Ramos (cell line): ENCODE measurements around the gene HOXA10.

Source experiments
- in situ Hi-C: fragments of 300-500 bp; cut with MboI; formaldehyde crosslinking; loops from one replicate; pipeline ENCODE4 v1.14.3; 2022; ENCODE audit warnings: low sequenced_read_pairs; ENCODE audit not compliant: unreplicated experiment

HOXA10 gene

GRCh38 chr7:27194002-27194352 is 19.9 kb upstream of the HOXA10 start:
- in situ Hi-C loops: loop anchor here (10.0 kb wide), 1 partner anchor 901 kb away; no protein-coding TSS in a partner anchor

DNA sequence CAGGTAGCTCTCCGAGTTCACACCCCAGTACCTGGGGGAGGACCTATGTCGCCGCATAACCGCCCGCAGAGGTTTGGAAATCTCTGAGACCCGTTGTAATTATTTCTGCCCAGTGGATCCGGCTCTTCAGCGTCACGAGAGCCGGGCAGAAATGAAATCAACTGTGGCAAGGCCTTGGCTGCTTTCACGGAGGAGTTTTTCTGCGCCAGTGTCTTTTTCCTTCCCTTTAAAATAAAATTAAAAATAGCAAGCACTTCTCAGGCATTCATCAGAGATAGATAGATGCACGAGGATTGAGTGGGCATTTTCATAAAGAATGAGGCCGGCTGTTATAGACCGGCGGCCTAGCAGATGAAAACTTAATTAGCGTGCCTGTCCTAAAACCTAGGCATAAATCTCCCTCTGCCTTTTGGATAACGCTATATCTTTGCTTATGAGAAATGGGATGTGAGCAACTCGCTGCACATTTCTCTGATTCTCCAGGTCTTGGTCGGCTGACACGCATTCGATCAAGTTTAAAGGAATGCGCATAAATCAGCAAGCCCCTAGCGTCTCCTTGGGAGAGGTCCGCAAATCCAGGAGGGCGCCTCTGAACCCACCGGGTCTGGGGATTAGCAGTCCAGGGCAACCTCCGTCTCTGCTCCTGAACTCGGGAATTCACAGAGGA is 19.3 kb upstream of the HOXA10 start:
- in situ Hi-C loops: loop anchor here (10.0 kb wide), 1 partner anchor 901 kb away; no protein-coding TSS in a partner anchor

DNA sequence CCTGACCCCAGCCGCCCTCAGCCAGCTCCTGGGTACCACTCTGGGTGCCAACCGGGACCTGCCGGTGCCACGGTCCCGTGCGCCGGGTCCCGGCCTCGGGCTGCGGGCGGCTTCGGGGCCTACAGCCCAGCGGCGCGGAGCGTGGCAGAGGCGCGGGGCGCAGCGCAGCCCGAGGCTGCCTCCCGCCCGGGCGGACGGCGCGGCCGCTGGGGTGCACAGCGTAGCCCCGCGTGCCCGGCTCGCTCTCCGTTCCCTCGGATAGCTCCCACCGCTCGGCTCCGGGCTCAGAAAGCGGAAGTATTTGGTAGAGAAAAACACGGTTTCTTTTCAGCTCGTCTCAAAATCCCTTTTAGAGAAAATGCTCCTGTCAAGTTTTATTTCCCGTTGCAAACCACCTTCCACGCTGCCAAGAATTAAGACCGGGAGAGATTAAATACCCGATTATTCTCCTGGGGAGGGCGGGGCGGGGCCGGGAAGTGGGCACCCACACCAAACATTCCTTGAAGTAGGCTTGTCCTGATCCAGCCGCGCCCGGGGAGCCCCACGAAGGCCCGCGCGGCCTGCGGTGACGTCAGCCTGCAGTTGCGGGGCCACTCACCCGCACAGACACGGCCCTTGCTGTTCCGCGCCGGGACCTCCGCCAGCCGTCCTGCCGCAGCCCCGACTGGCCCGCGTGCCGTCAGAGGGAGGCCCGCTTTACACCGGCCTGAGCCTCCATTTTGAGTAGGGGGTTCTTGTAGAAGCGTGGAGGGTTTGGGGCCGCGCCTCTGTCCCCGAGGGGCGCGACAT is 18.6 kb upstream of the HOXA10 start:
- in situ Hi-C loops: loop anchor here (10.0 kb wide), 1 partner anchor 902 kb away; no protein-coding TSS in a partner anchor

DNA sequence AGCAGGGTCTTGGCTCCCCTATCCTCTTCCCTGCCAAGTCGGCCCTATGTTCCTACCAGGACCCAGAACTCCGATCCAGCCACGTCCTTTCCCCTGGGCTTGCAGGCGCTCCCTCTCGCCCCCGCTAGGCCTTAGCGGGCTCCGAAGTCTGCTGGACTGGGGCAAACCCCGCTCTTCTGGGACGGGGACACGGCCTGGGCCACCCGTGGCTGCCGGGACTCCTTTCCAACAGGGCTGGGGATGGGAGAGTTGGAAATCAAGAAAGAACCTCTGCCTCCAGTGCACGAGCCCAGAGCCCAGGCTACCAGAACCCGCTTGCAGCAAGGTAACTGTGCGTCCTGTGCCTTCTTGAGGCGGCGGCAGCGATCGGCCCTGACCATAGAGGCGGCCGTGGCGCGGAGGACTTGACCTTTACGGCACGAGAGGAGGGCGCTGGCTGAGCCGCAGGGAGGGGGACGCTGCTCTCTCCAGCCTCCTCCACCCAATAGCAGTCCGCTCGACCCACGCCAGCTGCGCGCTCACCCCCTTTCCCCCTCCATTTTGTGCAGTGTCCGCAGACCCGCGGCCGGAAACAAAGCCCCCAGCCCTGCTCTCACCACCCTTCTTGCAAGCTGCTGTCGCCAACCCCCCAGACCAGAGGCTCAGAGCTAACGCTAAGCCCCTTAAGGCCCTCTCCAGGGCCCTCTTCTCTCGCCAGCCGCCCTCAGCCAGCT is 17.9 kb upstream of the HOXA10 start:
- in situ Hi-C loops: loop anchor here (10.0 kb wide), 1 partner anchor 903 kb away; no protein-coding TSS in a partner anchor

GRCh38 chr7:27191161-27191731 is 17.1 kb upstream of the HOXA10 start:
- in situ Hi-C loops: loop anchor here (10.0 kb wide), 1 partner anchor 904 kb away; no protein-coding TSS in a partner anchor

DNA sequence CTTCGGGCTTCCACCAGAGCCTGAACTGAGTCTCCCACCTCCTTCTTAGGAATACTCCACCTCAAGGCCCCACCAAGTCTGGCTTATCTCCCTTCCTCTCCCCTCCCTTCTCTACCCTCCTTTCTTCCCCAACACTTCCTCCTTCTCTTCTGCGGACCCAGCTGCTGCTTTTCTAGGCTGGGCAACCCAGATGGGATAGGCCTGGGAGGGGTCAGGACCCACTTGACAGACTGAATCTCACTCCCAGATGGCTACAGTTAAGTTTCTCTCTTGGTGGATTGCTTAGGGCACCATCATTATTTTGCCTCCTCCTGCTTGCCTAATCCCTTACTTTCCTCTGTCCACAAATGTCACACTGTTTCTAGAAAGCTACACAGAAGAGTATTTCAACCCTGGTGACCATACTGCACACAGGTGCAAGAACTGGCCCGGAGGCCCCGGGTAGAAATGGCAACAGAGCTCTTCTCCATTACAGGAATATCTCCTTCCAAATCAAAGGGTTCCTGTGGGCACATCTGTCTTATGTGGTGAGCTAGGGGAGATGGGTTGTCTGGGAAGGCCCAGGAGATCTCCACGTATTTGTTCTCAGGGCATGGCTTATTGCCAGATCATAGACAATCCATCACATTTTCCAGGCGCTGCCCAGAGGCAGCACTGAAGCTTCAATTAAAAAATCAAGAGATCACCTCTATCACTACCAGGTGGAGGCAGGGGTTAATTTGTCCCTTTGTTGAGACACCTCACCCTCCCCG is 16.1 kb upstream of the HOXA10 start:
- in situ Hi-C loops: loop anchor here (10.0 kb wide), 1 partner anchor 905 kb away; no protein-coding TSS in a partner anchor

DNA sequence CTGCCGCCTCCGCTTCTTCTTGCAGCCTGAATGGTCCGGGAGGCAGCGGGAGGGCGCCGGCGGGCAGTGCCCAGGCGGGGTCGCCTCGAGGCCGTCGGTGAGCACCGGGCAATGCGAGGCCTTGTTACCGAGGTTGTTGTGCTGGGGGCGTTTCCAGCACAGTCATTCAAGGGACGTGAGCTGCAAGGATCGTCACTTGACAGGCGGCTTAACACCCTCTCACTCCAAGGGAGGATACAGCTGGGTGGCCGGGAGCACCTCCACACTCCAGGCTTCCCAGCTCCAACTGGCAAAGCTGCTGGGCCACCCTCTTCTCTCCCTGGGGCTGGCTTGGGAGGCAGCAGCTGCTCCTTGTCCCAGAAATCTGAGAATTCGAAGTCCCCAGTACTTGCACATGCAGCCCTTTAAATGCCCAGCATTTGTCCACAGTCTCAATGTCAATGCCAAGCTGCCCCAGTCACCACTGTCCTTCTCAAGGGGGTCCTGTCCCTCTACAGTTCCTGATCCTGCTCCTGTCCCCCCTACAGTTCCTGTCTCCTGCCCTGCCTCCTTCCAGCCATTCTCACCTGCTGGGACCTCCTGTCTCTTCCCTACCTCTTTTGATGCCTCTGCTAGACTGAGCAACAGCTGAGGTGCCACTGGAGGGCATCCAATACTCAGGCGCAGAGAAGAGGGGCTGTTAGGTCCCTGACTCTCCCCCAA is 15.3 kb upstream of the HOXA10 start:
- in situ Hi-C loops: no loop called here

GRCh38 chr7:27188386-27189294 is 14.5 kb upstream of the HOXA10 start:
- in situ Hi-C loops: no loop called here

GRCh38 chr7:27187475-27188385 is 13.6 kb upstream of the HOXA10 start:
- in situ Hi-C loops: no loop called here

GRCh38 chr7:27186668-27187474 is 12.8 kb upstream of the HOXA10 start:
- in situ Hi-C loops: no loop called here

GRCh38 chr7:27185854-27186667 is 11.9 kb upstream of the HOXA10 start:
- in situ Hi-C loops: no loop called here

DNA sequence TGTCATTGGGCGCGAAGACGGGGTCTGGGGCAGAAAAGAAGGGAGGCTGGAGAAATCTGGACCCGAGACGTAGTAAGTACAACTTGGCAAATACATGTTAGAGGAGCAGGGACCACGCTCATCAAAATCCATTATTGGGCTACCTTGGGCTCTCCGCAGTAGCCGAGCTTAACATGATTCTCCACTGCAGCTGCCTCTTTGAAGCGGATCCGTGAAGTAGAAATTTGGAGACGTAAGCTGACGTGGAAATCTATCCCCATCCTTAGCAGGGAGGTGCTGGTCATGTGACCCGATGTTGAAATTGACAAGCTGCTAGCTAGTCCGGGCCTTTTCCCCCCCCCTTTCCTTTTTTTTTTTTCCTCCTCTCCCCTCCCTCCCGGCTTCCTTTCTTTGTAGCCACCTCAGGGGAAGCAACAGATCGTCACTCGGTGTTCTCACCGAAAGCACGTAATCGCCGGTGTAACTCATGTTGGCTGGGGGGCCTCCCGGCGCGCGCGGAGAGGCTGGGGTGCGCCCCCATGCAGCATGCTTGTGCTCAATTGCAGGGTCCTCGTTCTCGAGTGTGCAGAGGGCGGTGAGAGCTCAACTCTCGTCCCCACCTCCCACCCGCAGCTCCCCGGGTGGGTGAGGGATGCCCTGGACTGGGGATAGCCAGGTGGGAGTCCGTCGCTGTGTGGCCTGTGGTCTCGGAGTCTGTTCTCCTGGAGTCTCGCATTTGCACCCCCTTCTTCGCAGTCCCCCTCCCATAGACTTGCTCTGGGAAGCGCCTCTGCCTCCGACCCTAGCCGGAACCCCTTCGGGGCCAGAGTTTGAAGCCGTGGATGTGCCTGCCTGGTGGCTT is 11.1 kb upstream of the HOXA10 start, which contains the start of gene HOXA11:
Gene HOXA11, minus strand, starts transcription at position 220 of the 841 bp plus-strand sequence. Its CDS starts 88 bp downstream, at position 132.
- in situ Hi-C loops: no loop called here

DNA sequence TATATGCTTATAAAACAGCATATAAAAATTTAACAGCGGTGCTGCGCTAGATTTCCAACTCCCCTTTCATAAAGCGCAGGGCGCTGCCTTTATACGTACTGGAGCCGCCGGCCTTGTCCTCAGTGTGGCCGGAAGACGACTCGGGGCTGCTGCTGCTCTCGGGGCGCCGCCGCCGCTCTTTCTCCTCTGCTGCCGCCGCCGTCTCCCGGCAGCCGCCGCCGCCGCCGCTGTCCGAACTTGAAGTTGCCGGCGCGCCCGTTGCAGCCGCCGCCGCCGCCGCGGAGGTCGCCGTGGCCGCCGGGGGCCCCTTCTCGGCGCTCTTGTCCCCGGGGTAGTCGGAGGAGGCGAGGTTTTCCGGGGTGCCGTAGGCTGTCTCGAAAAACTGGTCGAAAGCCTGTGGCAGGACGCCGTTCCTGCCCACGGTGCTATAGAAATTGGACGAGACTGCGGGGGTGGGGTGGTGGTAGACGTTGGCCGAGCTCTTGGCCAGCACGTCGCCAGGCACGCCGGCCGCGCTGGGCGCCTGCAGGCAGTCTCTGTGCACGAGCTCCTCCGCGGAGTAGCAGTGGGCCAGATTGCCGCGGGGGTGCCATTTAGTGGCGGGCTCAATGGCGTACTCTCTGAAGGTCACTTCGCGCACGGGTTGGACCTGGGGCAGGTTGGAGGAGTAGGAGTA is 10.4 kb upstream of the HOXA10 start:
- in situ Hi-C loops: no loop called here
